GM12875 (cell line): ENCODE measurements around the gene MTG2.

Source experiments
- H3K4me3 ChIP-seq: one replicate; pipeline ENCODE4 v1.5.1; 2011; ENCODE audit warnings: low read depth, low read length, control low read depth
- CTCF ChIP-seq: IDR thresholded peaks from 2 replicates; pipeline ENCODE4 v1.5.1; 2011; ENCODE audit warnings: low read depth, mild to moderate bottlenecking, control low read depth, inconsistent platforms, low read length, moderate library complexity, borderline replicate concordance; ENCODE audit not compliant: insufficient read depth

The MTG2 gene

GRCh38 chr20:62182469-62183425, at the start of gene MTG2:
TSS of gene MTG2 (plus strand) at chr20:62183028. CDS start at chr20:62193421, 10,393 bp downstream.
- no peak for TF ChIP-seq CTCF
- peak within 1 kb of the TSS; percentile 94 for H3K4me3 ChIP-seq

GRCh38 chr20:62133051-62133845, 49.6 kb upstream of the MTG2 start:
- TF ChIP-seq CTCF: no peak
- no peak overlapping the region for H3K4me3 ChIP-seq

GRCh38 chr20:62133864-62134263, 49.0 kb upstream of the MTG2 start:
- peak; percentile 34; the same call in 1 of the 2 replicates for TF ChIP-seq CTCF
- no peak overlapping the region for H3K4me3 ChIP-seq

GRCh38 chr20:62134735-62135231, 48.0 kb upstream of the MTG2 start:
- H3K4me3 ChIP-seq: no peak overlapping the region
- no peak for TF ChIP-seq CTCF

- no peak for TF ChIP-seq CTCF
- H3K4me3 ChIP-seq: no peak overlapping the region
Measured at GRCh38 chr20:62135573-62136266, 47.1 kb upstream of the MTG2 start.

GRCh38 chr20:62136283-62137091, 46.3 kb upstream of the MTG2 start:
- no peak overlapping the region for H3K4me3 ChIP-seq
- TF ChIP-seq CTCF: peak; percentile 73
